GM12872 (cell line): ENCODE results near the gene PCSK9.

Source experiments
- TF ChIP-seq, protein P1 (sequence below): IDR thresholded peaks from 3 replicates; pipeline ENCODE4 v1.5.1; 2011; ENCODE audit warnings: low read depth, mild to moderate bottlenecking, low read length, moderate library complexity; ENCODE audit not compliant: insufficient read depth

The PCSK9 gene

DNA sequence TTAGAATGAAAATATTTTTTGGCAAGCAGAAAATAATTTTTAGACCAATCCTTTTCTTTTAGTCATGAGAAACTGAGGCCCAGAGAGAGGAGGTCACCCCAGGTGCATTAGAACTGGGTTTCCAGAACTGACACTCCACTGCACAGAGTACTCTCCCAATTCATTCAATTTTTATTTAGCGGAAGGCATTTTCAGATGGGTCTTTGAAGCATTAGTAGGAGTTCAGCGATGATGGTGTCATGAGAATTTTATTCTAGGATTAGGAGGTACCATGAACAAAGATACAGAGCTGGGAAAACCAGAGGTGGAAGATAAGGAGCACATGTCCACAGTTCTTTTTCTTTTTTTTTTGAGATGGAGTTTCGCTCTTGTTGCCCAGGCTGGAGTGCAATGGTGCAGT lies 2.3 kb downstream of the PCSK9 start:
- TF ChIP-seq, protein P1, sequence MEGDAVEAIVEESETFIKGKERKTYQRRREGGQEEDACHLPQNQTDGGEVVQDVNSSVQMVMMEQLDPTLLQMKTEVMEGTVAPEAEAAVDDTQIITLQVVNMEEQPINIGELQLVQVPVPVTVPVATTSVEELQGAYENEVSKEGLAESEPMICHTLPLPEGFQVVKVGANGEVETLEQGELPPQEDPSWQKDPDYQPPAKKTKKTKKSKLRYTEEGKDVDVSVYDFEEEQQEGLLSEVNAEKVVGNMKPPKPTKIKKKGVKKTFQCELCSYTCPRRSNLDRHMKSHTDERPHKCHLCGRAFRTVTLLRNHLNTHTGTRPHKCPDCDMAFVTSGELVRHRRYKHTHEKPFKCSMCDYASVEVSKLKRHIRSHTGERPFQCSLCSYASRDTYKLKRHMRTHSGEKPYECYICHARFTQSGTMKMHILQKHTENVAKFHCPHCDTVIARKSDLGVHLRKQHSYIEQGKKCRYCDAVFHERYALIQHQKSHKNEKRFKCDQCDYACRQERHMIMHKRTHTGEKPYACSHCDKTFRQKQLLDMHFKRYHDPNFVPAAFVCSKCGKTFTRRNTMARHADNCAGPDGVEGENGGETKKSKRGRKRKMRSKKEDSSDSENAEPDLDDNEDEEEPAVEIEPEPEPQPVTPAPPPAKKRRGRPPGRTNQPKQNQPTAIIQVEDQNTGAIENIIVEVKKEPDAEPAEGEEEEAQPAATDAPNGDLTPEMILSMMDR, result no peak

DNA sequence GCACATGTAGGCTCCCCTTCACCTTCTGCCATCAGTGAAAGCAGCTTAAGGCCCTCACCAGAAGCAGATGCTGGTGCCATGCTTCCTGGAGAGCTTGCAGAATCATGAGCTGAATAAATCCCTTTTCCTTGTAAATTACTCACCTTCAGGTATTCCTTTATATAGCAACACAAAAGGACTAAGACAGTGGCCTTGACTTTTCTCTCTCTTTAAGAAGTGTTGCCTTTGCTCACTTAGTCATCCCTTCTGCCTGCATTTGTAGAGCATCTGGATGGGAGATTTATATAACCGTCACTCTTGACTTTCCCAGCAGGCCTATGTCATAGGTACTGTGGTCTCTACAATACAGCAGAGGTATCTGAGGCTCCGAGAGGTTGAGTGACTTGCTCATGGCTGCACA lies 3.7 kb downstream of the PCSK9 start:
- TF ChIP-seq, protein P1, result no peak

DNA sequence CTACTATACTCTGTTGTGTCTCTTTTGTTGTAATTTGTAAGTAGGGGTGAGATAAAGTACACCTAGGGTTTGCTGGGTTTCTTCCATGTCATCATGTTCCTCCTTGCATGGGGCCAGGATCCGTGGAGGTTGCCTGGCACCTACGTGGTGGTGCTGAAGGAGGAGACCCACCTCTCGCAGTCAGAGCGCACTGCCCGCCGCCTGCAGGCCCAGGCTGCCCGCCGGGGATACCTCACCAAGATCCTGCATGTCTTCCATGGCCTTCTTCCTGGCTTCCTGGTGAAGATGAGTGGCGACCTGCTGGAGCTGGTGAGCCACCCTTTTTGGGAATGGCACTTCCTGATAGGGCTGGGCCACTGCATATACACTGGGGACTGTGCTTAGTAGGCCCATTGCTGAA lies 4.4 kb downstream of the PCSK9 start:
- TF ChIP-seq, protein P1, result no peak

DNA sequence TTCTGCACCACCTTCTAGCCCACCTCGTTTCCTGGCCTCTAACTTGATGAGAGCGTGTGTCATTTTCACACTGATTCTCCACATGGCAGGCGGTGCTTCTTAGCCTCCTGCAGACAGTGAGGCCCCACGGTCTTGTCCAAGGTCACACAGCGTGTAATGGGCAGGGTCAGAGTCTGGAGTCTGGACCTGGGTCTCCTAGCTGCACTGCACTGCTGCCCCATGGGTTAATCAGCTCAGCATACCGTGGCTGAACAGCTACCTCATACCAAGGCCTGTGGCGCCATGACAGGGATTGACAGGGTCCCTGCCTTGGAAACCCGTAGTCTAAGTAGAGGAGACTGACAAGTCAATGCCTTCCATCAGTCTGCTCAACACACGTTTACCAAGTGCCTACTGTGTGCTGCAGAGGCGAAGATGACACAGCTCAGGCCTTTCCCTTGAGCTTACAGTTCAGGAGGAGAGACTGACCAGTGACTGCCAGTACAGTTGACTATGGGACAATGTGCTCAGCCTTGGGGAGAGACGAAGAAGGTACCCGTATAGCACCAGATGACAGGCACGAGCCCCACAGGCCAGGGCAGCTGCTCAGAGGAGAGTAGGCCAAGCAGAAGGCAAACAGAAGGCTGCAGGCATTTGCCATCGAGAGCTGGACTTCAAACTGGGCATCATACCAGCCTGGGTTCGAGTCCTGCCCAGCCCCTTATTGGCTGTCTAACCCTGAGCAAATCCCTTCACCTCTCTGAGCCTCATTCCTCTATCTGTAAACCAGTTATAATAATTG lies 5.5 kb downstream of the PCSK9 start:
- TF ChIP-seq, protein P1, result no peak

DNA sequence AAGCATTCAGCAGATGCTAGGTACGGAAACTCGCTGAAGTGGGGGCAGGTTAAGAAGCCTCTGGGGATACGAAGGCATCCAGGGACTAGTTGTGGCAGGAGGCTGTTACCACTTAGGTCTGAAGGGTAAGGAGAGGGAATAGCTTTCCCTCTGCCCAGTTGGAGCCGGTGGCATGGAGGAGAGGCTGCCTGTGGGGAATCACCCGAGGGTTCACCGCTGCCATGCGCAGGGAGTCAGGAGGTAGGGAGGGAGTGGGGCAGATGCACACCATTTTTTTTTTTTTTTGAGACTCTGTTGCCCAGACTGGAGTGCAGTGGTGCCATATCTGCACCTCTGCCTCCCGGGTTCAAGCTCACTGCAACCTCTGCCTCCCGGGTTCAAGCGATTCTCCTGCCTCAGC lies 6.1 kb downstream of the PCSK9 start:
- TF ChIP-seq, protein P1, result no peak

DNA sequence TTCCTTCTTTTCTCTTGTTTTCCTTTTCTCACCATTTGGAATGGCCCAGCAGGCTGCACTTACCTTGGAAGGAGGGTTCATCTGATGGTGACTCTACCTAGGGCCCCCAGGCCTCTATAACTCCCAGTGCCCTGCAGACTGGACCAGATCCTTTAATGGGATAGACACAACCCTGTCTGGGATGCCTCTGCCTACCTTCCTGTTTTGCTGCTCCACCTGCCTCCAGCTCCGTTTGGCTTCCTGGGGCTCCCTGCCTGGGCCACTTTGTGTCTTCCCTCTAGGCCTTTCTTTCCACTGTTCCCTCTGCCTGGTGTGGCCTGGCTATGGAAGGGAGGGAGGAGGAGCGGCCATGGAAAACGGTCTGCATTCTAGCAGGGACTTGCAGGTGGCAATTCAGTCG lies 7.5 kb downstream of the PCSK9 start:
- TF ChIP-seq, protein P1, result no peak

DNA sequence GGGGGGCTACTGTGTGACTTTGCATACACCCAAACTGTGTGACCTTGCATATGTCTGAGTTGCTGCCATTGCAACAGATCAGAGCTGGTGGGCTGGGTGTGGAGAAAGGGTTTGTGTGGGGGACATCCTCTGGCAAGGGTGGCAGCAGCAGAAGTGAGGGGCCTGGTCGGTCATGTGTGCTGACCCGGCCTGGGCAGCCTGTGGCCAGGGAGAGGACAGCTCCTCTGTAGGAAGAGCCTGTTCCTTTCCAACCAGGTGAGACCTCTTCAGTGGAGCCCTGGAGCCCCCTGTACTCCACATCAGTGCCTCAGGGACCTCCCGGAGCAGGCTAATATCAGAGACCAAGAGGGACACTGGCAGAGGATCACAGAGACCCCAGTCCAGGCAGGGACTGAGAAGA lies 8.3 kb downstream of the PCSK9 start:
- TF ChIP-seq, protein P1, result no peak
